ENCODE results near the gene GAB2.

The GAB2 gene

GRCh38 chr11:78313898-78314297, 103.7 kb downstream of the GAB2 start:
- TF ChIP-seq, protein P1, sequence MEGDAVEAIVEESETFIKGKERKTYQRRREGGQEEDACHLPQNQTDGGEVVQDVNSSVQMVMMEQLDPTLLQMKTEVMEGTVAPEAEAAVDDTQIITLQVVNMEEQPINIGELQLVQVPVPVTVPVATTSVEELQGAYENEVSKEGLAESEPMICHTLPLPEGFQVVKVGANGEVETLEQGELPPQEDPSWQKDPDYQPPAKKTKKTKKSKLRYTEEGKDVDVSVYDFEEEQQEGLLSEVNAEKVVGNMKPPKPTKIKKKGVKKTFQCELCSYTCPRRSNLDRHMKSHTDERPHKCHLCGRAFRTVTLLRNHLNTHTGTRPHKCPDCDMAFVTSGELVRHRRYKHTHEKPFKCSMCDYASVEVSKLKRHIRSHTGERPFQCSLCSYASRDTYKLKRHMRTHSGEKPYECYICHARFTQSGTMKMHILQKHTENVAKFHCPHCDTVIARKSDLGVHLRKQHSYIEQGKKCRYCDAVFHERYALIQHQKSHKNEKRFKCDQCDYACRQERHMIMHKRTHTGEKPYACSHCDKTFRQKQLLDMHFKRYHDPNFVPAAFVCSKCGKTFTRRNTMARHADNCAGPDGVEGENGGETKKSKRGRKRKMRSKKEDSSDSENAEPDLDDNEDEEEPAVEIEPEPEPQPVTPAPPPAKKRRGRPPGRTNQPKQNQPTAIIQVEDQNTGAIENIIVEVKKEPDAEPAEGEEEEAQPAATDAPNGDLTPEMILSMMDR (IDR thresholded peaks at IDR 0.05; ENCODE audit: low read depth, low read length), result no peak
- DNase-seq (ENCODE audit: extremely low read depth, low read depth), result no peak

DNA sequence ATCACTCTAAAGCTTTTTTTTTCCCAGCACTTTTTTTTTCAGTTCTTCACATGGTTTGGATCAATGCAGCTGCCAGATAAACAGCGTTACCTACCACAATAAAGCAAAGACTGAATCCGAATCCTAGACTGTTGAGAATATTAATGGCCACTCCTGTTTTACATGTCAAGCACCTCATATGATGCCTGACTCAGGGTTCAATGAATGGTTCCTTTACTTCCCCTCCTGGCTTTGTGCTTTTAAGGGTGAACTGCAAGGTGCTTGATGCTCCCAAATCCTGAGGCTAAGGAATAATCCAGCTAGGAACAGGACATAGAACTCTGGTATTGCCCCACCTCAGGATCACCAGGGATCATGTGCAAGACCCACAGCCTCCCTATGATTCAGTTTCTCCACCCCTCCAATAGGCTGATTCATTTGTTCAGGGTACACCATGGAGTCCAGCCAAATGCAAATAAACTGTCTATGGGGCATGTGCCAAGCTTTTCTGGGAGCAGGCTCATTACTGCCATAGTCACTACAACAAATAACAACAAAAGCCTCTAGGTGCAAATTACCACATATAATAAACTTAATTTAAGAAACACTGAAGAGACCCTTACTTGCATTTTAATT, 104.3 kb downstream of the GAB2 start:
- DNase-seq (ENCODE audit: extremely low read depth, low read depth), result peak; percentile 44
- TF ChIP-seq, protein P1 (IDR thresholded peaks at IDR 0.05; ENCODE audit: low read depth, low read length), result no peak

GRCh38 chr11:78312712-78313111, 104.9 kb downstream of the GAB2 start:
- DNase-seq (ENCODE audit: extremely low read depth, low read depth), result no peak
- TF ChIP-seq, protein P1 (IDR thresholded peaks at IDR 0.05; ENCODE audit: low read depth, low read length), result no peak

DNA sequence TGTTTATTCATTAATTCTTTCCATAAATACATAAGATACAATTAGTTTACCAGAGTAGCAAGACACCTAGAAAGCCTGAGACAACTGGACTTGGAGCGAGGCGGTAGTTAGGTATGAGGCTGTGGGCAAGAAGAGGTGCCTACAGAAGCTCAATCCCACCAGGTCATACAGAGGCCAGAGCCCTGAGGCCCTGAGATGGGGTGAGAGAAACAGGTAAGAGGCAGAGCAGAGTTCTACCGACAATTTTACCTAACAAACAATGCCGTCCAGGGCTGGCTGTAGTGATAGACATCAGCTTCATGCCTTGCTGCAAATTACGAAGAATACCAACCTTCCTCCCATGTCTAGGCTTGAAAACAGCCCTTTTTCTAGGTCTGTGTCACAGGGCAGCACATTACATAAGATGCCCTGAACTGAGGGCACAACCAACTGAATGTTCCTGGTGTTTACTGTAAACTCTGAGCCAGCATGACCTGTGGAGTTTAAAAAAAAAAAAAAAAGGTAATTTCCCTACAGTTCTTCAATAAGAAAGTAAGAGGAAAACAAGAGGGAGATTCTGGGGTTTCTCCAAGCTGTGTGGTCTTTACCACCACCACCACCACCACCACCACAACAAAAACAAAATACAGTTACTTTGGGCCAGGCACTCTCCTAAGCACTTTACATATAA, 105.8 kb downstream of the GAB2 start:
- no peak for DNase-seq (ENCODE audit: extremely low read depth, low read depth)
- TF ChIP-seq, protein P1 (IDR thresholded peaks at IDR 0.05; ENCODE audit: low read depth, low read length), result no peak

GRCh38 chr11:78310500-78310909, 107.1 kb downstream of the GAB2 start:
- DNase-seq (ENCODE audit: extremely low read depth, low read depth), result no peak
- TF ChIP-seq, protein P1 (IDR thresholded peaks at IDR 0.05; ENCODE audit: low read depth, low read length), result no peak

DNA sequence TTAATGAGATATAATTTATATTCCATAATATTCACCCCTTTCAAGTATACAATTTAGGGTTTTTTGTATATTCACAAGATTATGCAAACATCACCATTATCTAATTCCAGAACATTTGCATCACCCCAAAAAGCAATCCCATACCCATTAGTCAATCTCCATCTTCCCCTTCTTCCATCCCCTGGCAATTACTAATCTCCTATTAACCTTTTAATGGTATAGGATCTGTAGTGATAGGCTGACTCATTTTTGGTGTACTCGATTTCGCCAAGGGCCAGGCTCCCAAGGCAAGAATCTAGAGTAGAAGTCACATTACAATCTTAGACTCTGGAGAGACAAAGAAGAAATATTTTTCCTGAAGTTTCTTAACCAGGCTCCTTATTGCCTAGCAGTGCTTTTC, 113.4 kb downstream of the GAB2 start:
- TF ChIP-seq, protein P1 (IDR thresholded peaks at IDR 0.05; ENCODE audit: low read depth, low read length), result no peak
- DNase-seq (ENCODE audit: extremely low read depth, low read depth), result no peak

DNA sequence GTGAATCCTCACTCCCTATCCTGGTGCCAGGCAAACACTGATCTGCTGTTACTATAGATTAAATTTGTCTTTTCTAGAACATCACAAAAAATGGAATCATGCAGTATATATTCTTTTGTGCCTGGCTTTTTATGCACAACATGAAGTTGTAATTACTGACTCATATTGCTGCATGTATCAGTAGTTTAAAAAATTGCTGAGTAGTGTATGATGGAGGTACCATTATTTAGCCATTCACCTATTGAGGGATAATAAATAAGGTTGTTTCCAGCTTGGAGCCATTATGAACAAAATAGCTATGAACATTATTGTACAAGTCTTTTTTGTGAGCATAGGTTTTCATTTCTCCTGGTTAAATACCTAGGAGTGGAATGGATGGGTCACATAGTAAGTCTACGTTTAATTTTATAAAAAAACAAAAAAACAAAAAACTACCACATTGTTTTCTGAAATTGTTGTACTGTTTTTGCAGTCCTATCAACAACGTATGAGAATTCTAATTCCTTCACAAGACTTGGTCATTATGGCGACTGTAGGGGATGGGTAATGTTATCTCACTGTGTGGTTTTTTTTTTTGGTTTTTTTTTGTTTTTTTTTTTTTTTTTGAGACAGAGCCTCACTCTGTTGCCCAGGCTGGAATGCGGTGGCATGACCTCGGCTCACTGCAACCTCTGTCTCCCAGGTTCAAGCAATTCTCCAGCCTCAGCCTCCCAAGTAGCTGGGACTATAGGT, 117.3 kb downstream of the GAB2 start:
- DNase-seq (ENCODE audit: extremely low read depth, low read depth), result no peak
- TF ChIP-seq, protein P1 (IDR thresholded peaks at IDR 0.05; ENCODE audit: low read depth, low read length), result no peak
